HCT116 (cell line): ENCODE data around the gene ST8SIA2. TPM values are rescaled to one million over a fixed set of nuclear protein-coding genes. Genes with fewer than 3 reads are reported as not detected.

Experiments
- ATAC-seq: fragments of 200-7000 bp; cut with Tn5 transposase; 2 replicates; pipeline ENCODE4 v1.9.1; 2020; ENCODE audit warnings: mild to moderate bottlenecking, moderate library complexity
- BruUV-seq: library from RNA; stranded (reverse); fragments of 400-500 nt; replicated peaks from 2 replicates; lab custom pipeline; 2021; lab: Mats Ljungman, UMichigan
- CTCF ChIA-PET: fragments of 300-600 bp; sonication (Branson Sonifier 250); formaldehyde crosslinking; loops from one replicate; lab custom pipeline; 2021; ENCODE audit warnings: antibody characterized with exemption; lab: Charles Lee
- POLR2A ChIA-PET: fragments of 300-600, 350-600 bp; sonication (Branson Sonifier 250); formaldehyde crosslinking; loops from one replicate; lab custom pipeline; 2021; ENCODE audit warnings: antibody characterized with exemption; lab: Charles Lee
- RAD21 ChIA-PET, 2 experiments: fragments of 300-600 bp; sonication (Branson Sonifier 250); formaldehyde crosslinking; loops; one replicate each; lab custom pipeline; 2023; ENCODE audit warnings: low total read pairs in 2 of 2; ENCODE audit not compliant: uncharacterized antibody in 2 of 2, unreplicated experiment in 2 of 2, low non-redundant PET in 1 of 2; lab: Charles Lee
- DNase-seq: peaks from one replicate; pipeline ENCODE4 v3.0.0-alpha.2; 2010; ENCODE audit warnings: low read depth, low spot score
- H2AFZ ChIP-seq: fragments of 200-600 bp; shearing (Covaris generic), sonication (generic); 2 replicates; pipeline ENCODE4 v1.6.1; 2017; ENCODE audit warnings: low read depth, mixed run types, mixed read lengths, antibody characterized with exemption, low read length; ENCODE audit not compliant: poor library complexity, severe bottlenecking
- H3K27ac ChIP-seq: 2 replicates; pipeline ENCODE4 v1.5.1; 2012; ENCODE audit warnings: low read depth, low read length
- H3K27me3 ChIP-seq: fragments of 200-600 bp; sonication (generic); 2 replicates; pipeline ENCODE4 v1.6.1; 2016; ENCODE audit warnings: mixed run types, low read length, mixed read lengths; ENCODE audit not compliant: insufficient read depth
- H3K36me3 ChIP-seq, 2 experiments: fragments of 200-500 bp in 1 of 2; fragments of 200-600 bp in 1 of 2; sonication (Bioruptor generic) in 1 of 2; sonication (generic) in 1 of 2; 2 replicates each; pipeline versions ENCODE4 v1.5.1 to v1.6.1; 2014 to 2016; ENCODE audit warnings: low read length in 2 of 2, inconsistent platforms in 1 of 2, mixed read lengths in 1 of 2, mixed run types in 1 of 2; ENCODE audit not compliant: insufficient read depth in 2 of 2, control insufficient read depth in 1 of 2
- H3K4me1 ChIP-seq, 2 experiments: fragments of 200-600 bp in 1 of 2; sonication (generic) in 1 of 2; 2 replicates each; pipeline versions ENCODE4 v1.5.1 to v1.6.1; 2012 to 2017; ENCODE audit warnings: low read length in 2 of 2, inconsistent platforms in 1 of 2, mild to moderate bottlenecking in 1 of 2, mixed read lengths in 1 of 2, mixed run types in 1 of 2, moderate library complexity in 1 of 2; ENCODE audit not compliant: insufficient read depth in 2 of 2, control insufficient read depth in 1 of 2
- H3K4me2 ChIP-seq: fragments of 200-600 bp; sonication (generic); 2 replicates; pipeline ENCODE4 v1.6.1; 2017; ENCODE audit warnings: mixed run types, low read length, mixed read lengths
- H3K4me3 ChIP-seq, 2 experiments: fragments of 200-600 bp in 1 of 2; sonication (generic) in 1 of 2; replicated peaks in 1 of 2; 2 replicates each; pipeline ENCODE4 v1.5.1; 2011 to 2016; ENCODE audit warnings: low read length in 2 of 2, control low read depth in 1 of 2, low read depth in 1 of 2, mild to moderate bottlenecking in 1 of 2, mixed read lengths in 1 of 2, mixed run types in 1 of 2
- H3K79me2 ChIP-seq: fragments of 200-600 bp; sonication (generic); 2 replicates; pipeline ENCODE4 v1.6.1; 2017; ENCODE audit warnings: mild to moderate bottlenecking, mixed run types, low read length, moderate library complexity, mixed read lengths; ENCODE audit not compliant: insufficient read depth
- H3K9ac ChIP-seq: fragments of 200-600 bp; sonication (generic); 2 replicates; pipeline ENCODE4 v1.6.1; 2016; ENCODE audit warnings: low read length, mixed read lengths
- H3K9me2 ChIP-seq: fragments of 200-600 bp; sonication (generic), shearing (Covaris generic); 2 replicates; pipeline ENCODE4 v1.6.1; 2017; ENCODE audit warnings: mixed run types, mild to moderate bottlenecking, moderate library complexity; ENCODE audit not compliant: insufficient read depth
- H3K9me3 ChIP-seq, 2 experiments: fragments of 200-500 bp in 1 of 2; fragments of 200-600 bp in 1 of 2; sonication (Bioruptor generic) in 1 of 2; sonication (generic) in 1 of 2; 2 replicates each; pipeline ENCODE4 v1.6.1; 2014 to 2017; ENCODE audit warnings: low read length in 2 of 2, mixed read lengths in 2 of 2, inconsistent platforms in 1 of 2, low read depth in 1 of 2, mild to moderate bottlenecking in 1 of 2, mixed run types in 1 of 2, moderate library complexity in 1 of 2; ENCODE audit not compliant: control insufficient read depth in 1 of 2, insufficient read depth in 1 of 2
- H4K20me1 ChIP-seq: fragments of 200-600 bp; sonication (generic), shearing (Covaris generic); 2 replicates; pipeline ENCODE4 v1.6.1; 2017; ENCODE audit warnings: mixed run types, mild to moderate bottlenecking, moderate library complexity; ENCODE audit not compliant: insufficient read depth
- CBX3 ChIP-seq: IDR thresholded peaks from 2 replicates; pipeline ENCODE4 v1.6.1; 2012; ENCODE audit warnings: low read depth
- CEBPB ChIP-seq: IDR thresholded peaks from 2 replicates; pipeline ENCODE4 v1.6.1; 2012; ENCODE audit warnings: low read depth
- CTCF ChIP-seq, 3 experiments: fragments of 200-600 bp in 1 of 3; sonication (generic) in 1 of 3; IDR thresholded peaks in 2 of 3; conservative IDR thresholded peaks in 1 of 3; 2 replicates each; pipeline ENCODE4 v1.5.1; 2012 to 2017; ENCODE audit warnings: low read depth in 2 of 3, low read length in 2 of 3, antibody characterized with exemption in 1 of 3, borderline replicate concordance in 1 of 3, control low read depth in 1 of 3, mild to moderate bottlenecking in 1 of 3, mixed read lengths in 1 of 3, mixed run types in 1 of 3, moderate library complexity in 1 of 3; ENCODE audit not compliant: insufficient read depth in 1 of 3
- EGR1 ChIP-seq: IDR thresholded peaks from 2 replicates; pipeline ENCODE4 v1.6.1; 2012; ENCODE audit warnings: low read depth
- EZH2 ChIP-seq: fragments of 200-600 bp; sonication (generic); IDR thresholded peaks from 2 replicates; pipeline ENCODE4 v1.6.1; 2017; ENCODE audit warnings: antibody characterized with exemption, mixed run types
- EZH2phosphoT487 ChIP-seq: fragments of 200-600 bp; IDR thresholded peaks from 2 replicates; pipeline ENCODE4 v1.6.1; 2018; ENCODE audit warnings: antibody characterized with exemption, borderline replicate concordance
- FOSL1 ChIP-seq: IDR thresholded peaks from 2 replicates; pipeline ENCODE4 v1.6.1; 2012; ENCODE audit warnings: low read depth
- JUND ChIP-seq: IDR thresholded peaks from 2 replicates; pipeline ENCODE4 v1.6.1; 2012
- MAX ChIP-seq: IDR thresholded peaks from 2 replicates; pipeline ENCODE4 v1.6.1; 2012
- POLR2A ChIP-seq: IDR thresholded peaks from 2 replicates; pipeline ENCODE4 v1.7.0; 2011; ENCODE audit warnings: borderline replicate concordance; ENCODE audit not compliant: insufficient read depth, insufficient read length; ENCODE audit errors: extremely low read depth
- POLR2AphosphoS5 ChIP-seq: IDR thresholded peaks from 2 replicates; pipeline ENCODE4 v1.6.1; 2011; ENCODE audit warnings: mild to moderate bottlenecking, low read depth, low read length, moderate library complexity
- RAD21 ChIP-seq: IDR thresholded peaks from 2 replicates; pipeline ENCODE4 v1.6.1; 2012; ENCODE audit warnings: low read depth, mild to moderate bottlenecking
- REST ChIP-seq: IDR thresholded peaks from 2 replicates; pipeline ENCODE4 v1.6.1; 2012; ENCODE audit warnings: low read depth
- SRF ChIP-seq: IDR thresholded peaks from 2 replicates; pipeline ENCODE4 v1.6.1; 2012; ENCODE audit warnings: low read depth
- YY1 ChIP-seq: IDR thresholded peaks from 2 replicates; pipeline ENCODE4 v1.6.1; 2011; ENCODE audit warnings: low read length, low read depth, moderate library complexity, mild to moderate bottlenecking; ENCODE audit not compliant: insufficient replicate concordance; ENCODE audit errors: extremely low read depth
- ZBTB33 ChIP-seq: IDR thresholded peaks from 2 replicates; pipeline ENCODE4 v1.6.1; 2011; ENCODE audit warnings: mild to moderate bottlenecking, low read length, moderate library complexity; ENCODE audit not compliant: insufficient replicate concordance; ENCODE audit errors: extremely low read depth
- ZFX ChIP-seq: fragments of 450-650 bp; IDR thresholded peaks from 2 replicates; pipeline ENCODE4 v1.6.1; 2017
- ZNF274 ChIP-seq: fragments of 200-500 bp; sonication (Bioruptor generic); IDR thresholded peaks from 2 replicates; pipeline ENCODE4 v1.6.1; 2014; ENCODE audit warnings: mild to moderate bottlenecking, low read depth, low read length, inconsistent platforms
- intact Hi-C: fragments of 100-400 bp; cut with micrococcal nuclease; formaldehyde crosslinking; loops from 2 replicates; pipeline ENCODE4 v1.10.0; 2022
- total RNA-seq: library from RNA; stranded (reverse); gene quantifications from one replicate; pipeline ENCODE4 v1.2.1, GENCODE V29; 2021; ENCODE audit not compliant: unreplicated experiment

Gene ST8SIA2
- total RNA-seq, 1 experiment from 2014 or later = not detected

- ChIA-PET POLR2A (no interaction called here), RAD21 (no interaction called here)
- Histone ChIP-seq H3K79me2 (no peaks in the 10 kb centered on the region), H2AFZ (no peak overlapping the region), H3K9me2 (no peaks in the 10 kb centered on the region), H3K9me3 (no peaks in the 10 kb centered on the region), H3K4me2 (no peak overlapping the region), H3K27ac (no peak overlapping the region)
- BruUV-seq = no TSS peak
- ATAC-seq = no peak
- no peak for TF ChIP-seq POLR2A
- no peak for TF ChIP-seq EZH2phosphoT487
- no peak for TF ChIP-seq ZNF274
- TF ChIP-seq CBX3 = no peak
- TF ChIP-seq ZBTB33 = no peak
- TF ChIP-seq SRF = no peak
- TF ChIP-seq CTCF (IDR thresholded peaks at IDR 0.05 in 2 of 3, conservative IDR thresholded peaks at IDR 0.05 in 1 of 3; ENCODE audit: borderline replicate concordance in 1 of 3, insufficient read depth in 1 of 3, low read depth in 2 of 3, low read length in 2 of 3) = no peak
- TF ChIP-seq EGR1 = no peak
- TF ChIP-seq JUND = no peak
- no peak for TF ChIP-seq REST
- no peak for TF ChIP-seq MAX
- no peak for TF ChIP-seq ZFX
- no peak for TF ChIP-seq RAD21
- TF ChIP-seq FOSL1 = no peak
- no peak for TF ChIP-seq EZH2
- TF ChIP-seq YY1 = no peak
- no peak for TF ChIP-seq CEBPB
- TF ChIP-seq POLR2AphosphoS5 = no peak
- TF ChIP-seq, all 23 proteins: peak for 0
- Histone ChIP-seq H4K20me1 (no peaks in the 10 kb centered on the region), H3K4me3 (no peak overlapping the region), H3K27me3 (peaks cover 43% of the 10 kb centered on the region), H3K4me1 (peaks cover 0 to 10% of the 10 kb centered on the region in 2 experiments; a peak in 2 of 4 replicates), H3K9ac (no peak overlapping the region), H3K36me3 (no peaks in the 10 kb centered on the region)
- no peak for DNase-seq
- intact Hi-C loops = no loop called here
- CTCF ChIA-PET = no interaction called here
These were observed 54.7 kb downstream of the ST8SIA2 start for GRCh38 chr15:92448370-92448769.
